CD8-positive, alpha-beta memory T cell (primary cell): ENCODE results near the gene UROD. TPM values are rescaled to one million over a fixed set of nuclear protein-coding genes. Genes with fewer than 3 reads are reported as not detected.
"Not testable (repeated sequence)": the region's sequence is repeated elsewhere in the genome, so short reads cannot be mapped to it uniquely, and the experiment has no call there.

Experiments used
- CTCF ChIA-PET: fragments of 350-600 bp; sonication (Branson Sonifier 250); formaldehyde crosslinking; loops from one replicate; lab custom pipeline; 2021; ENCODE audit warnings: antibody characterized with exemption; lab: Charles Lee
- POLR2A ChIA-PET: fragments of 350-600 bp; sonication (Branson Sonifier 250); formaldehyde crosslinking; loops from one replicate; lab custom pipeline; 2021; ENCODE audit warnings: antibody characterized with exemption; lab: Charles Lee
- DNase-seq, 5 donors: peaks; one replicate each; pipeline versions ENCODE4 v3.0.0 to v3.0.0-alpha.2; 2020 to 2022; ENCODE audit warnings: mixed read lengths in 1 of 5
- H3K27ac ChIP-seq: one replicate; pipeline ENCODE4 v1.7.0; 2013; ENCODE audit warnings: low read depth, mild to moderate bottlenecking, low read length, moderate library complexity
- H3K27me3 ChIP-seq: 2 replicates; pipeline ENCODE4 v1.7.0; 2013; ENCODE audit warnings: low read length, mild to moderate bottlenecking; ENCODE audit not compliant: insufficient read depth, poor library complexity, severe bottlenecking
- H3K36me3 ChIP-seq: 2 replicates; pipeline ENCODE4 v1.7.0; 2013; ENCODE audit warnings: mild to moderate bottlenecking, low read length, moderate library complexity; ENCODE audit not compliant: insufficient read depth
- H3K4me1 ChIP-seq: 2 replicates; pipeline ENCODE4 v1.7.0; 2013; ENCODE audit warnings: mild to moderate bottlenecking, low read length, moderate library complexity; ENCODE audit not compliant: insufficient read depth
- H3K4me3 ChIP-seq: 2 replicates; pipeline ENCODE4 v1.7.0; 2013; ENCODE audit warnings: mild to moderate bottlenecking, low read length
- H3K9me3 ChIP-seq: 2 replicates; pipeline ENCODE4 v1.7.0; 2013; ENCODE audit warnings: mild to moderate bottlenecking, low read length
- H3K27ac Mint-ChIP-seq, 8 donors: one replicate each; pipeline ENCODE4 v1.8.0; 2020 to 2021; ENCODE audit warnings: mixed read lengths in 8 of 8, mild to moderate bottlenecking in 6 of 8, inconsistent platforms in 3 of 8, moderate library complexity in 3 of 8
- H3K27me3 Mint-ChIP-seq, 2 donors: one replicate each; pipeline ENCODE4 v1.8.0; 2020 to 2021; ENCODE audit warnings: mixed read lengths in 2 of 2, mild to moderate bottlenecking in 1 of 2, moderate library complexity in 1 of 2
- H3K36me3 Mint-ChIP-seq, 3 donors: one replicate each; pipeline ENCODE4 v1.8.0; 2020 to 2021; ENCODE audit warnings: mixed read lengths in 3 of 3, inconsistent platforms in 1 of 3, mild to moderate bottlenecking in 1 of 3
- H3K4me1 Mint-ChIP-seq, 3 donors: one replicate each; pipeline ENCODE4 v1.8.0; 2020 to 2021; ENCODE audit warnings: mixed read lengths in 3 of 3, inconsistent platforms in 1 of 3, mild to moderate bottlenecking in 1 of 3
- H3K4me3 Mint-ChIP-seq, 7 donors: one replicate each; pipeline ENCODE4 v1.8.0; 2020 to 2021; ENCODE audit warnings: mixed read lengths in 7 of 7, mild to moderate bottlenecking in 6 of 7, moderate library complexity in 4 of 7, inconsistent platforms in 2 of 7
- H3K9me3 Mint-ChIP-seq, 5 donors: one replicate each; pipeline ENCODE4 v1.8.0; 2020 to 2022; ENCODE audit warnings: mixed read lengths in 5 of 5, mild to moderate bottlenecking in 3 of 5, moderate library complexity in 2 of 5, inconsistent platforms in 1 of 5
- polyA plus RNA-seq: library from polyadenylated mRNA; unstranded; fragments of 300-500 nt; fragmentation: Illumina TruSeq; gene quantifications from one replicate; pipeline ENCODE4 v1.2.3, GENCODE V29; 2021
- total RNA-seq, 2 experiments: library from RNA; stranded (reverse); gene quantifications; one replicate each; pipeline ENCODE4 v1.2.3, GENCODE V29; 2021

UROD gene
- total and polyA plus RNA-seq, 3 experiments from 2014 or later, result 62.9 to 92.4 (median 89.9) TPM

DNA sequence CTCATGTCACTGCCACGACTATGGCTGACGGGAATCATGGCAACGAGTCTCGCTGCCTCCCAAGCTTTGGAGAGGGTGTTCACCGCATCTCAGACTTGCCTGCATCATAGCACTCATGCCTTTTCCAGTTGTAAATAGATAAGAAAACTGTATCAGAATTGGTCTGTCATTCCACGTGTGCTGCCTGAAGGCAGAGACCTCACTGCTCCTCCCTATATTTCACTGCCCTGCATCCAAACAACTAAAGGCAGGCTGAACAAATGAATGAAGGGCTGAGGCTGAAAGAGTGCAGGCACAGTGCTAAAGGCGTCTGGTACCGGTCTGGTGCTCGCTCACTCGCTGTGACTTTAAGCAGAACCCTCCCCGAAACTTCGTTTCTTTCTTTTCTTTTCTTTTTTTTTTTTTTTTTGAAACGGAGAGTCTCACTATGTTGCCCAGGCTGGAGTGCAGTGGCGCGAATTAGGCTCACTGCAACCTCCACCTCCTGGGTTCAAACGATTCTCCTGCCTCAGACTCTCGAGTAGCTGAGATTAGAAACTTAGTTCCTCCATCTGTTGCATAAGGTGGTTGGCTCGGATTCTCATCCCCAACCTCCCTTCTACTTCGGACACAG lies 26.2 kb upstream of the UROD start:
- H3K27ac ChIP-seq, result peak overlapping the region; percentile 69
- DNase-seq, result no peak
- Mint-ChIP-seq H3K9me3 (no peaks in the 10 kb centered on the region), H3K36me3 (peaks cover 0 to 13% (median 1%) of the 10 kb centered on the region in 3 donors), H3K27me3 (no peaks in the 10 kb centered on the region), H3K4me3 (peak overlapping the region; percentile 88 to 99 (median 99)), H3K4me1 (peaks cover 24 to 35% (median 25%) of the 10 kb centered on the region in 3 donors), H3K27ac (peak overlapping the region; percentile 26 to 98 (median 94))
- POLR2A ChIA-PET, result interaction anchor here (0.7 to 1.7 kb wide), 6 partner anchors 24 to 318 kb away, joined by 3 to 11 read pairs (median 4); partner anchors contain the start of genes HECTD3, PLK3 and UROD
- CTCF ChIA-PET, result interaction anchor here (0.7 to 2.1 kb wide), 10 partner anchors 25 to 318 kb away, joined by 3 to 10 read pairs (median 4); partner anchors contain the start of genes HECTD3, PLK3, RPS8 and UROD
- peaks cover 15% of the 10 kb centered on the region for H3K4me1 ChIP-seq
- no peaks in the 10 kb centered on the region for H3K27me3 ChIP-seq
- no peaks in the 10 kb centered on the region for H3K36me3 ChIP-seq
- H3K9me3 ChIP-seq, result no peaks in the 10 kb centered on the region
- peak overlapping the region; percentile 79 for H3K4me3 ChIP-seq

GRCh38 chr1:44988531-44989156 lies 23.4 kb upstream of the UROD start:
- Mint-ChIP-seq H3K4me1 (peaks cover 16 to 22% (median 18%) of the 10 kb centered on the region in 3 donors), H3K27ac (no peak overlapping the region), H3K9me3 (no peaks in the 10 kb centered on the region), H3K36me3 (peaks cover 0 to 5% (median 0%) of the 10 kb centered on the region in 3 donors), H3K4me3 (peak overlapping the region in 5 of 7 donors; percentile 41 to 77 (median 52)), H3K27me3 (no peaks in the 10 kb centered on the region)
- ChIA-PET CTCF (interaction anchor here (0.7 to 1.4 kb wide), 5 partner anchors 15 to 192 kb away, joined by 3 to 4 read pairs (median 3); partner anchors contain the start of genes HECTD3 and UROD), POLR2A (no interaction called here)
- Histone ChIP-seq H3K27ac (no peak overlapping the region), H3K4me1 (peaks cover 15% of the 10 kb centered on the region), H3K36me3 (no peaks in the 10 kb centered on the region), H3K9me3 (no peaks in the 10 kb centered on the region), H3K27me3 (no peaks in the 10 kb centered on the region), H3K4me3 (no peak overlapping the region)
- no peak for DNase-seq

DNA sequence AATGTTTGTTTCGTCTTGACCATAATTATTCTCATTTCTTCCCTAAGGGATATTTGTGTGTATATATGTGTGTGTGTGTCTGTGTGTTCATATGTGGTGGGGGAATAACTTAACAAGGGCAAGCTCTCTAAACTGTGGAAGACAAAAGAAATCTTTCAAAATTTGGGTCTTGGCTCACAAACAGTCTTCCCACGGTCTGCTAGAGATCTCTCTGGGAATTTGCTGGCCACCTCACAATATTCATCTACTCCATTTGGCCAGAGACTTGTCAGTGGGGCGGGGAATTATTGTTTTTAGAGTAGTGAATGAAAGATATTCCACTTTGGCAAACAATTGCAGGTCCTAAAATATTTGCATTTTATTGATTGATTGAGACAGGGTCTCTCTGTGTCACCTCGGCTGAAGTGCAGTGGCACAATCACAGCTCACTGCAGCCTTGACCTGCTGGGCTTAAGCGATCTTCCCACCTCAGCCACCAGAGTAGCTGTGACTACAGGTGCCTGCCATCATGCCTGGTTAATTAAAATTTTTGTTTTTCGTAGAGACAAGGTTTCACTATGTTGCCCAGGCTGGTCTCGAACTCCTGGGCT lies 17.6 kb upstream of the UROD start:
- no peak overlapping the region for H3K4me3 ChIP-seq
- H3K27ac ChIP-seq, result no peak overlapping the region
- H3K9me3 ChIP-seq, result no peaks in the 10 kb centered on the region
- H3K36me3 ChIP-seq, result no peaks in the 10 kb centered on the region
- Mint-ChIP-seq H3K4me3 (no peak overlapping the region), H3K27me3 (peaks cover 2 to 6% of the 10 kb centered on the region in 2 donors), H3K36me3 (no peaks in the 10 kb centered on the region), H3K27ac (no peak overlapping the region), H3K9me3 (no peaks in the 10 kb centered on the region), H3K4me1 (no peaks in the 10 kb centered on the region)
- POLR2A ChIA-PET, result no interaction called here
- CTCF ChIA-PET, result no interaction called here
- no peaks in the 10 kb centered on the region for H3K4me1 ChIP-seq
- DNase-seq, result no peak
- no peaks in the 10 kb centered on the region for H3K27me3 ChIP-seq

GRCh38 chr1:44995467-44996238 lies 16.4 kb upstream of the UROD start:
- POLR2A ChIA-PET, result no interaction called here
- Histone ChIP-seq H3K4me3 (no peak overlapping the region), H3K9me3 (no peaks in the 10 kb centered on the region), H3K27me3 (no peaks in the 10 kb centered on the region), H3K27ac (no peak overlapping the region), H3K4me1 (no peaks in the 10 kb centered on the region), H3K36me3 (no peaks in the 10 kb centered on the region)
- Mint-ChIP-seq H3K27me3 (peaks cover 2 to 6% of the 10 kb centered on the region in 2 donors), H3K4me1 (peaks cover 0 to 4% (median under 1%) of the 10 kb centered on the region in 3 donors), H3K4me3 (no peak overlapping the region), H3K27ac (no peak overlapping the region), H3K36me3 (no peaks in the 10 kb centered on the region), H3K9me3 (no peaks in the 10 kb centered on the region)
- CTCF ChIA-PET, result no interaction called here
- no peak for DNase-seq

DNA sequence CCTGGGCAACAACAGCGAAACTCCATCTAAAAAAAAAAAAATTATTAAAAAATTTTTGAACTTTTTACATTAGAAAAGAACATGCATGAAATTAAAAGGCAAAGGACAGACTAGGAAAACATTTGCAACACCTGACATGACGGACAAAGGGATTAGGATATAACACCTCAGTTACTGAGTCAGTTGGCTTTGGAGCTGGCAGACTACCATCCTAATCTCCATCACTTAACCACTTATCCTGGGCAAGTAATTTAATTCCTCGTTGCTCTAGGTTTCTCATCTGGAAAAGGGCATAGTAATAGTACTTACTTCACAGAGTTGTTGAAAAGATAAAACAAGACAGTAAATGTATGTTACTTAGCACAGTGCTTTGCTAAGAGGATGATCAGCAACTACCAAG lies 12.8 kb upstream of the UROD start:
- Mint-ChIP-seq H3K4me3 (no peak overlapping the region), H3K27ac (peak overlapping the region in 1 of 8 donors; percentile 14), H3K36me3 (peaks cover 5 to 32% (median 10%) of the 10 kb centered on the region in 3 donors), H3K9me3 (no peaks in the 10 kb centered on the region), H3K27me3 (peaks cover under 1 to 1% of the 10 kb centered on the region in 2 donors), H3K4me1 (peaks cover 3 to 8% (median 4%) of the 10 kb centered on the region in 3 donors)
- no peaks in the 10 kb centered on the region for H3K4me1 ChIP-seq
- DNase-seq, result no peak
- ChIA-PET CTCF (no interaction called here), POLR2A (interaction anchor here (0.5 to 0.9 kb wide), 2 partner anchors 12 to 36 kb away, joined by 3 to 4 read pairs; partner anchors contain the start of genes HECTD3 and UROD)
- no peak overlapping the region for H3K27ac ChIP-seq
- H3K27me3 ChIP-seq, result no peaks in the 10 kb centered on the region
- H3K9me3 ChIP-seq, result no peaks in the 10 kb centered on the region
- no peak overlapping the region for H3K4me3 ChIP-seq
- peaks cover 16% of the 10 kb centered on the region for H3K36me3 ChIP-seq

GRCh38 chr1:45001011-45001481 lies 11.0 kb upstream of the UROD start:
- CTCF ChIA-PET, result no interaction called here
- Mint-ChIP-seq H3K36me3 (peaks cover 5 to 50% (median 22%) of the 10 kb centered on the region in 3 donors), H3K4me1 (peaks cover 4 to 12% (median 5%) of the 10 kb centered on the region in 3 donors), H3K9me3 (no peaks in the 10 kb centered on the region), H3K27ac (peak overlapping the region in 5 of 8 donors; percentile 0 to 87 (median 23)), H3K4me3 (peak overlapping the region in 1 of 7 donors; percentile 27), H3K27me3 (peaks cover 0 to 3% of the 10 kb centered on the region in 2 donors)
- no peak for DNase-seq
- Histone ChIP-seq H3K27me3 (no peaks in the 10 kb centered on the region), H3K4me1 (no peaks in the 10 kb centered on the region), H3K9me3 (no peaks in the 10 kb centered on the region), H3K4me3 (no peak overlapping the region), H3K36me3 (peaks cover 29% of the 10 kb centered on the region), H3K27ac (no peak overlapping the region)
- POLR2A ChIA-PET, result interaction anchor here (1.1 kb wide), 1 partner anchor 10 kb away, joined by 3 read pairs; the partner anchor contains the start of gene HECTD3

- H3K4me3 Mint-ChIP-seq, H3K27ac ChIP-seq, H3K9me3 Mint-ChIP-seq, H3K27me3 Mint-ChIP-seq, H3K4me3 ChIP-seq, CTCF ChIA-PET, H3K27me3 ChIP-seq, H3K4me1 ChIP-seq, H3K9me3 ChIP-seq, DNase-seq: not testable (repeated sequence)
- Mint-ChIP-seq H3K27ac (peak overlapping the region in 1 of 8 donors; percentile 8), H3K36me3 (peaks cover 5 to 55% (median 22%) of the 10 kb centered on the region in 3 donors), H3K4me1 (peaks cover 4 to 12% (median 5%) of the 10 kb centered on the region in 3 donors)
- POLR2A ChIA-PET, result interaction anchor here (1.2 kb wide), 1 partner anchor 10 kb away, joined by 3 read pairs; the partner anchor contains the start of gene HECTD3
- H3K36me3 ChIP-seq, result peaks cover 31% of the 10 kb centered on the region
Observed at GRCh38 chr1:45001576-45001975, 10.5 kb upstream of the UROD start.
